Measurements from ENCODE around the gene SNN.

The SNN gene

GRCh38 chr16:11635679-11636171 lies 32.5 kb upstream of the SNN start:
- FAIRE-seq = no peak

- FAIRE-seq = no peak
Measured at GRCh38 chr16:11636172-11636721, 32.0 kb upstream of the SNN start.

GRCh38 chr16:11637320-11637719 lies 30.9 kb upstream of the SNN start:
- FAIRE-seq = no peak

GRCh38 chr16:11638140-11638539 lies 30.1 kb upstream of the SNN start:
- no peak for FAIRE-seq

GRCh38 chr16:11639008-11639562 lies 29.2 kb upstream of the SNN start:
- FAIRE-seq = no peak

GRCh38 chr16:11639925-11640899 lies 28.0 kb upstream of the SNN start:
- FAIRE-seq = no peak

GRCh38 chr16:11640987-11641817 lies 27.1 kb upstream of the SNN start:
- FAIRE-seq = no peak

- FAIRE-seq = no peak
Measured at GRCh38 chr16:11642765-11643116, 25.5 kb upstream of the SNN start.

- no peak for FAIRE-seq
Measured at GRCh38 chr16:11649276-11649675, 19.0 kb upstream of the SNN start.

GRCh38 chr16:11650641-11651591 lies 17.3 kb upstream of the SNN start:
- FAIRE-seq = no peak

- no peak for FAIRE-seq
Measured at GRCh38 chr16:11651796-11652195, 16.5 kb upstream of the SNN start.

- no peak for FAIRE-seq
Measured at GRCh38 chr16:11655655-11656054, 12.6 kb upstream of the SNN start.

GRCh38 chr16:11657556-11657955 lies 10.7 kb upstream of the SNN start:
- no peak for FAIRE-seq

GRCh38 chr16:11658896-11659708 lies 9.2 kb upstream of the SNN start:
- no peak for FAIRE-seq

GRCh38 chr16:11660565-11660964 lies 7.7 kb upstream of the SNN start:
- FAIRE-seq = no peak

GRCh38 chr16:11662582-11662981 lies 5.7 kb upstream of the SNN start:
- FAIRE-seq = no peak

- FAIRE-seq = no peak
Measured at GRCh38 chr16:11665071-11665491, 3.2 kb upstream of the SNN start.

- FAIRE-seq = no peak
Measured at GRCh38 chr16:11666103-11667055, 1.9 kb upstream of the SNN start.

GRCh38 chr16:11667221-11667823 lies 933 bp upstream of the SNN start:
- no peak for FAIRE-seq
